K562 (cell line): ENCODE data around the gene ASXL2. TPM values are rescaled to one million over a fixed set of nuclear protein-coding genes. Genes with fewer than 3 reads are reported as not detected.

Experiments used
- ATAC-seq: fragments of 200-7000 bp; cut with Tn5 transposase; 3 replicates; pipeline ENCODE4 v1.9.1; 2020; ENCODE audit warnings: moderate library complexity
- BruUV-seq: library from RNA; stranded (reverse); fragments of 400-500 nt; replicated peaks from 2 replicates; lab custom pipeline; 2021; lab: Mats Ljungman, UMichigan
- CTCF ChIA-PET: fragments of 300-600 bp; formaldehyde crosslinking; extraction: SDS; loops from one replicate; lab custom pipeline; 2021; ENCODE audit warnings: low intra/inter-chr PET ratio; lab: Yijun Ruan, JAX
- POLR2A ChIA-PET: fragments of 300-600, 350-650 bp; sonication (Branson Sonifier 250); formaldehyde crosslinking; extraction: SDS; loops from one replicate; lab custom pipeline; 2021; ENCODE audit warnings: antibody characterized with exemption, inconsistent platforms; lab: Yijun Ruan, JAX
- DNase-seq, 4 experiments: peaks; one replicate each; pipeline versions ENCODE4 v3.0.0 to v3.0.0-alpha.2; 2011 to 2018; ENCODE audit warnings: low spot score in 3 of 4, mixed read lengths in 3 of 4; ENCODE audit errors: extremely low read depth in 1 of 4
- FAIRE-seq: peaks from 2 replicates; lab custom pipeline; 2011; peaks lifted over from hg19 to GRCh38; lab: Jason Lieb, UNC
- H2AFZ ChIP-seq: 2 replicates; pipeline ENCODE4 v1.6.0; 2011; ENCODE audit warnings: low read depth, low read length, control low read depth, inconsistent platforms
- H3K27ac ChIP-seq: fragments of 200-600 bp; 3 replicates; pipeline ENCODE4 v1.8.0; 2011; ENCODE audit warnings: low read depth, mild to moderate bottlenecking, control low read depth, inconsistent platforms, low read length, moderate library complexity, mixed read lengths; ENCODE audit errors: extremely low read depth
- H3K27me3 ChIP-seq, 2 experiments: fragments of 300-600 bp in 1 of 2; 2 replicates in 1 of 2; 3 replicates in 1 of 2; pipeline versions ENCODE4 v1.6.0 to v1.8.0; 2011; ENCODE audit warnings: inconsistent platforms in 2 of 2, low read length in 2 of 2, mild to moderate bottlenecking in 1 of 2, mixed read lengths in 1 of 2, moderate library complexity in 1 of 2; ENCODE audit not compliant: control insufficient read depth in 2 of 2, insufficient read depth in 2 of 2
- H3K36me3 ChIP-seq: fragments of 300-600 bp; 3 replicates; pipeline ENCODE4 v1.8.0; 2011; ENCODE audit warnings: mild to moderate bottlenecking, low read length, inconsistent platforms; ENCODE audit not compliant: control insufficient read depth, insufficient read depth
- H3K4me1 ChIP-seq, 2 experiments: fragments of 200-600 bp in 1 of 2; replicated peaks in 1 of 2; 2 replicates in 1 of 2; 3 replicates in 1 of 2; pipeline versions ENCODE4 v1.5.1 to v1.8.0; 2011; ENCODE audit warnings: inconsistent platforms in 2 of 2, low read length in 2 of 2, mild to moderate bottlenecking in 1 of 2, mixed read lengths in 1 of 2, moderate library complexity in 1 of 2; ENCODE audit not compliant: control insufficient read depth in 2 of 2, insufficient read depth in 2 of 2
- H3K4me2 ChIP-seq: 2 replicates; pipeline ENCODE4 v1.6.1; 2011; ENCODE audit warnings: low read length, control low read depth, inconsistent platforms, mixed read lengths; ENCODE audit not compliant: insufficient read depth
- H3K4me3 ChIP-seq: fragments of 200-600 bp; sonication (generic), shearing (Covaris generic); 2 replicates; pipeline ENCODE4 v1.5.1; 2016; ENCODE audit warnings: control low read depth, inconsistent platforms
- H3K79me2 ChIP-seq: fragments of 200-600 bp; 3 replicates; pipeline ENCODE4 v1.8.0; 2011; ENCODE audit warnings: low read length, inconsistent platforms; ENCODE audit not compliant: control insufficient read depth, insufficient read depth
- H3K9ac ChIP-seq, 2 experiments: 2 replicates each; pipeline versions ENCODE4 v1.6.0 to v1.6.1; 2011; ENCODE audit warnings: low read depth in 2 of 2, low read length in 2 of 2, control low read depth in 1 of 2, inconsistent platforms in 1 of 2, mild to moderate bottlenecking in 1 of 2, mixed read lengths in 1 of 2; ENCODE audit not compliant: insufficient read depth in 1 of 2
- H3K9me1 ChIP-seq: one replicate; pipeline ENCODE4 v1.6.0; 2011; ENCODE audit warnings: inconsistent platforms, mild to moderate bottlenecking, low read length, moderate library complexity; ENCODE audit not compliant: control insufficient read depth, insufficient read depth
- H3K9me3 ChIP-seq: replicated peaks from 2 replicates; pipeline ENCODE4 v1.5.1; 2011; ENCODE audit warnings: low read depth, low read length, inconsistent platforms; ENCODE audit not compliant: control insufficient read depth, insufficient read depth
- H4K20me1 ChIP-seq: replicated peaks from 2 replicates; pipeline ENCODE4 v1.6.1; 2011; ENCODE audit warnings: low read length, inconsistent platforms, mixed read lengths; ENCODE audit not compliant: control insufficient read depth, insufficient read depth
- BACH1 ChIP-seq: fragments of 200-800 bp; sonication (Bioruptor generic); IDR thresholded peaks from 2 replicates; pipeline ENCODE4 v1.6.1; 2016; ENCODE audit warnings: missing genetic modification characterization, missing compliant biosample characterization
- DEAF1 ChIP-seq: fragments of 450-650 bp; formaldehyde crosslinking; IDR thresholded peaks from 2 replicates; pipeline ENCODE4 v1.4.0; 2020; ENCODE audit warnings: mild to moderate bottlenecking, moderate library complexity
- ILK ChIP-seq: fragments of 450-650 bp; IDR thresholded peaks from 2 replicates; pipeline ENCODE4 v1.6.1; 2016; ENCODE audit warnings: missing genetic modification characterization, low read depth, mild to moderate bottlenecking, missing compliant biosample characterization, moderate library complexity, borderline replicate concordance
- NR2C1 ChIP-seq, 2 experiments: fragments of 450-650 bp; IDR thresholded peaks; 2 replicates each; pipeline ENCODE4 v1.6.1; 2017; ENCODE audit warnings: mild to moderate bottlenecking in 2 of 2, antibody characterized with exemption in 1 of 2, inconsistent platforms in 1 of 2, missing compliant biosample characterization in 1 of 2, missing genetic modification characterization in 1 of 2
- ZBTB26 ChIP-seq: fragments of 450-650 bp; formaldehyde crosslinking; IDR thresholded peaks from 2 replicates; pipeline ENCODE4 v1.4.0; 2022; ENCODE audit warnings: missing genetic modification characterization
- ZNF780A ChIP-seq: fragments of 250-450 bp; sonication (Bioruptor Pico); IDR thresholded peaks from 2 replicates; pipeline ENCODE4 v1.5.0; 2021; ENCODE audit warnings: mild to moderate bottlenecking
- ZNF830 ChIP-seq: fragments of 250-450 bp; sonication (Bioruptor Pico); IDR thresholded peaks from 2 replicates; pipeline ENCODE4 v1.5.0; 2021; ENCODE audit warnings: mild to moderate bottlenecking
- ZZZ3 ChIP-seq: fragments of 450-650 bp; IDR thresholded peaks from 2 replicates; pipeline ENCODE4 v1.6.1; 2016; ENCODE audit warnings: antibody characterized with exemption, mild to moderate bottlenecking, moderate library complexity
- WGBS: fragments of 100-300 bp; shearing (Covaris generic); methylation state at CpG from one replicate; pipeline ENCODE4 v1.1.6; 2016; ENCODE audit warnings: low coverage, mixed read lengths; ENCODE audit not compliant: insufficient coverage; ENCODE audit errors: missing lambda C conversion rate; 5-methylcytosine and 5-hydroxymethylcytosine counted together
- in situ Hi-C: fragments of 300-500 bp; cut with MboI; formaldehyde crosslinking; loops from 4 replicates; pipeline ENCODE4 v1.15.0; 2018; ENCODE audit warnings: inconsistent platforms, mixed read lengths
- intact Hi-C: fragments of 100-400 bp; cut with micrococcal nuclease; formaldehyde crosslinking; loops from 2 replicates; pipeline ENCODE4 v1.14.2; 2022
- polyA plus RNA-seq, 8 experiments: library from polyadenylated mRNA; depleted of rRNA in 4 of 8; stranded (reverse) in 5 of 8; unstranded in 3 of 8; fragments of >200 nt; fragmentation: Nextera tagmentation in 2 of 8; fragmentation: Illumina TruSeq in 1 of 8; extraction: Ambion mirVana in 2 of 8; extraction: Trizol in 1 of 8; gene quantifications; 2 replicates each; pipeline versions ENCODE4 v1.2.1 to v1.2.3, GENCODE V29; 2011 to 2014; ENCODE audit warnings: inconsistent platforms in 1 of 8, missing spikeins in 1 of 8
- total RNA-seq, 7 experiments: library from RNA; depleted of rRNA in 6 of 7; stranded (reverse); fragments of >200 nt in 6 of 7; fragmentation: Illumina TruSeq in 2 of 7; extraction: Trizol in 2 of 7; gene quantifications; 2 replicates each; pipeline versions ENCODE4 v1.2.1 to v1.2.3, GENCODE V29; 2011 to 2021; ENCODE audit warnings: low replicate concordance in 1 of 7

Gene ASXL2
- total and polyA plus RNA-seq, 9 of the 15 experiments (the other 6 are each of a cell fraction or from before 2014, with no cell fraction given), result 2.2 to 25.9 (median 9.0) TPM

GRCh38 chr2:25743132-25743830 lies 135.0 kb downstream of the ASXL2 start:
- Histone ChIP-seq H2AFZ (no peak overlapping the region), H3K9me1 (no peaks in the 10 kb centered on the region), H3K79me2 (no peaks in the 10 kb centered on the region), H4K20me1 (peaks cover 2% of the 10 kb centered on the region; the same call in 1 of the 2 replicates), H3K9ac (no peak overlapping the region), H3K27me3 (no peaks in the 10 kb centered on the region), H3K36me3 (peaks cover 48% of the 10 kb centered on the region), H3K4me1 (no peaks in the 10 kb centered on the region), H3K27ac (no peak overlapping the region), H3K4me3 (no peak overlapping the region), H3K4me2 (no peak overlapping the region), H3K9me3 (no peaks in the 10 kb centered on the region)
- 87% methylated on average over 5 of the region's 5 CpGs for WGBS
- intact Hi-C loops (no loop called here), in situ Hi-C loops (no loop called here)
- FAIRE-seq (no peak), DNase-seq (no peak), ATAC-seq (no peak)
- no peak for TF ChIP-seq DEAF1 (CRISPR knock-in tag)
- no peak for TF ChIP-seq ZZZ3
- no peak for TF ChIP-seq BACH1 (tag)
- no peak for TF ChIP-seq ZNF780A (CRISPR knock-in tag)
- no peak for TF ChIP-seq ZNF830
- no peak for TF ChIP-seq ZBTB26 (CRISPR knock-in tag)
- no peak for TF ChIP-seq NR2C1 (IDR thresholded peaks at IDR 0.05)
- no peak for TF ChIP-seq NR2C1 (tag; IDR thresholded peaks at IDR 0.05)
- TF ChIP-seq ILK (tag), result no peak
- no TSS peak for BruUV-seq
- ChIA-PET CTCF (interaction anchor here (0.6 kb wide), 1 partner anchor 376 kb away, joined by 3 read pairs; no protein-coding TSS in a partner anchor), POLR2A (interaction anchor here (1.0 kb wide), 1 partner anchor 501 kb away, joined by 4 read pairs; the partner anchor contains the start of gene HADHA)
